ENCODE results near the gene SLC22A2.
A peak's percentile ranks its signal among the peaks of the same experiment; 100 is the strongest.
"Not testable (repeated sequence)": the region's sequence is repeated elsewhere in the genome, so short reads cannot be mapped to it uniquely, and the experiment has no call there.

SLC22A2 gene

DNA sequence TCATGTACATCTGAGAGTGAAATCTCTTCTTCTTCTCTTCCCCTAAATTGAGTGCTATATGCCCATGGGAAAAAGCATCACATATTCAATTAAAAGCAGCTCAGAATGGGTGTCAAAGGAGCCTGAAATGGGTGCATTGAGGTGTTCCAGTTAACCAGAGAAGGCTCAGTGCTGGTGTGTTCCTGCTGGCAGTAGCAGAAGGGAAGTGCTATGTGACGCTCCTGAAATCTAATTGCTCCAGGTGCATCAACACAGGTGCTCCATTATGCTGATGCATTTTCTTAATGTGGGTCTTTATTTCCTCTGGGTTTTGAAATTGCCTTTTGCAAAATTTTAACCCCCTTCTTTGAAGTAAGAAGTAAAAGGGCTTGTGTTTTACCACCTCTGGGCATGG lies 17.9 kb downstream of the SLC22A2 start:
- FAIRE-seq, result no peak

DNA sequence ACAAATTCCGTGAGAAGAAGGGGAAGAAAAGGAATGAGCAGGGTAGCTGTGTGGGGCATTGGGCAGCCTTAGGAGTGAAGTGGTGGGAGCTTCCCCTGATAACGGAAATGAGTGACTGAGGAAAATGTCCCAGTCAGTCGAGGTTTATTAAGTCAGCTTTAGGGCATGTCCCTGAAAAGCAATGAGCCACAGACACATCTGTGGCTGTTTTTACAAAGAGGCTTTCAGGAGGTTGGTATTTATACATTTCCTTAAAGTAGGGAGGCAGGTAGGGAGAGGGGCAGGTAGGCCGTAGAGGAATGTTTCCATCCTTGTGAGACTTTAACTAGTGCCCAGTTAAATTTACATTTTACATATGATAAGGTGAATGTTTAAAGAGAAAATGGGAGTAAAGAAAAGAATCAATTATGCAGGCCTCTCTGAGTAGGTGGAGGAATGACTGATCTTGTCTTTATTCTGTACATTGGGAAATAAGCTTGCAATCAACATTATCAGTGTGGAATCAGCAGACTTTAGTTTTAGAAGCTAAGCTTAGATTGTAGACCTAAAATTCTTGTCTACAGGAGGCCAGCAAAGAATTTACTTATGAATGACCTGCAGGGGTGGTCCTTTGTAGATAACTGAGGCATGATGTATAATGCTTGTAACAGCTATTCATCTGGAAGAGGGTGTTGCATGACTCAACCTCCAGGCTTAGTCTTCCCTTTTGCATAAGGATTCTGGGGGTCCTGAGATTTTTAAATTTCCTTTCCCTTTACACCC lies 18.5 kb downstream of the SLC22A2 start:
- no peak for FAIRE-seq

DNA sequence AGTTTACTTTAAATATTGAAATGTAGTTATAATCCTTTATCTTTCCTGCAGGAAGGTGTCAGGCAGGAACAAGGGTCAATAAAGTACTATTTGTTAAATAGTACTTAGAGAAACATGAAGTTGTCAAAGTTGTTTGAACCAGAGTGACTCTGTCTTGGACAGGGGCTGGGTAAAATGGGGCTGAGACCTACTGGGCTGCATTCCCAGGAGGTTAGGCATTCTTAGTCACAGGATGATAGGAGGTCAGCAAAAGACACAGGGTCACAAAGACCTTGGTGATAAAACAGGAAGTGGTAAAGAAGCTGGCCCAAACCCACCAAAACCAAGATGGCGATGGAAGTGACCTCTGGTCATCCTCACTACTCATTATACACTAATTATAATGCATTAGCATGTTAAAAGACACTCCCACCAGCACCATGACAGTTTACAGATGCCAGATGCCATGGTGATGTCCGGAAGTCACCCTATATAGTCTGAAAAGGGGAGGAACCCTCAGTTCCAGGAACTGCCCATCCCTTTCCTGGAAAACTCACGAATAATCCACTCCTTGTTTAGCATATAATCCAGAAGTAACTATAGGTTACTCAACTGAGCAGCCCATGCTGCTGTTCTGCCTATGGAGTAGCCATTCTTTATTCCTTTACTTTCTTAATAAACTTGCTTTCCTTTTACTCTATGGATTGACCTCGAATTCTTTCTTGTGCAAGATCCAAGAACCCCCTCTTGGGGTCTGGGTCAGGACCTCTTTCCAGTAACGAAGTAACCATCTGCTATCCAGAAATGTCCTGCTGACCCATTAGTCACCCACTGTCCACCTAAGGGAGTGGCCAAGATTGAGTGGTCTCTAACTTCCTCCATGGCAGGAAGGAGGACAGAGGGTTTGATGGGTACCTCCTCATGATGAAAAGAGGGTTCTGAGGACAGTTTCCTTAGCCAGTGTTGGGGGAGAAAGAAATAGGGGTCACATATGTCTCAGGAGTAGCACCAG lies 19.6 kb downstream of the SLC22A2 start:
- no peak for FAIRE-seq

DNA sequence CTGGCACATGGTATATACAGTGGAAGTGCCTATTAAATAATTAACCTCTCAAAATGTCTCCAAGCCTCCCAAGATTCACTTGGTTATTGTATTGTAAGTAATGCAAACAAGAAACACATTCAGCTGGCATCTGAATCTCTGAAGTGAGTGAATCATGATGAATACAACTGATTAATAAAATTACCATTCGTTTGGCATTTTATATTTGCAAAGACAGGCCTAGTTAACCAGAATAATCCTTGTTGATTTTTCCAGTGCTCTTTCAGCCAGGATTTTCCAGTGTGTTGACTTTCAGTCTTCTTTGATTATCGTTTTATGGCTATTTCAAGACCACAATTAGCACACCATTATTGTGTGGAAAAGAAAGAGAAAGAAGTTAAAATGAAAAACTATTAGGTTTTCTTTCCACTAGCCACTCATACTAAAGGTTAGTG lies 20.3 kb downstream of the SLC22A2 start:
- no peak for FAIRE-seq

DNA sequence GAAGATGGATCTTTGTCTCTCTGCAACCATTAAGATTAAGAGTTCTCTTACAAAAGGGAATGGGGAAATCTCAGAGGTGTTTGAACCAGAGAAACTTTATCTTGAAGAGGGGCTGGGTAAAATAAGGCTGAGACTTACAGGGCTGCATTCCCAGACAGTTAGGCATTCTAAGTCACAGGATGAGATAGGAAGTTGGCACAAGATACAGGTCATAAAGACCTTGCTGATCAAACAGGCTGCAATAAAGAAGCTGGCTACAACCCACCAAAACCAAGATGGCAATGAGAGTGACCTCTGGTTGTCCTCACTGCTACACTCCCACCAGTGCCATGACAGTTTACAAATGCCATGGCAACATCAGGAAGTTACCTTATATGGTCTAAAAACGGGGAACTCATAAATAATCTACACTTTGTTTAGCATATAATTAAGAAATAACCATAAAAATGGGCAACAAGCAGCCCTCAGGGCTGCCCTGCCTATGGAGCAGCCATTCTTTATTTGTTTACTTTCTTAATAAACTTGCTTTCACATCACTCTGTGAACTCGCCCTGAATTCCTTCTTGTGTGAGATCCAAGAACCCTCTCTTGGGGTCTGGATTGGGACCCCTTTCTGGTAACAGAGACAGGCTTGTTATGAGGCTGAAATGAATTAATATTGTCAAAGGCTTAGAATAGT lies 20.9 kb downstream of the SLC22A2 start:
- not testable (repeated sequence) for FAIRE-seq

DNA sequence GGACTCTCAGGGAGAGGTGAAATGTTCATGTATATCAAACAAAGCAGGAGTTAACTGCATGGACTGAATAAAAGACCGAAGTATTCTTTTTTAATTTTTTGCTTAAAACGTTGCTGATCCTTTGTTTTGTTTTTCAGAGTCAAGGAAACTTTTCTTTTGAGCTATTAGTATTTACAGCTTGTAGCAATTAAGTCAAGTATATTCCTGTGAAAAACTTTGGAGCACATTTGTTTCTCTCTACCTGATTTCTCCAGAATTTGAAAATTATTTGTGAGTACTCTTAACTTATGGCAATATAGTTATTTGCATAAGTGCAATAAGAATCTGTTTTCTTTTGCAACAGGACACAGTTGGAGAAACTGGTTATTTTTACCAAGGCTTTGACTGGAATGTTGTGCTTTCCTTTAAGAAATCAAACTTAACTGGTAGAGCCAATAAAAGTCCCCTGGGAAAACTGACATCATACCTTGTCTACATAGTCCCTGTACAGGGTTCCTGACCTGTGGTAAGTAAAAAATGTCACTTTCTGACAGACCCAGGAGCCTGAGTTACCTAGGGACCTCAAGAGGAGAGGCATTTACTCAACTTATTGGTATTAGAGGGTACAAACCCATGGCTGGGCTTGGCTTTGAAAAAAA lies 22.3 kb downstream of the SLC22A2 start:
- not testable (repeated sequence) for FAIRE-seq

DNA sequence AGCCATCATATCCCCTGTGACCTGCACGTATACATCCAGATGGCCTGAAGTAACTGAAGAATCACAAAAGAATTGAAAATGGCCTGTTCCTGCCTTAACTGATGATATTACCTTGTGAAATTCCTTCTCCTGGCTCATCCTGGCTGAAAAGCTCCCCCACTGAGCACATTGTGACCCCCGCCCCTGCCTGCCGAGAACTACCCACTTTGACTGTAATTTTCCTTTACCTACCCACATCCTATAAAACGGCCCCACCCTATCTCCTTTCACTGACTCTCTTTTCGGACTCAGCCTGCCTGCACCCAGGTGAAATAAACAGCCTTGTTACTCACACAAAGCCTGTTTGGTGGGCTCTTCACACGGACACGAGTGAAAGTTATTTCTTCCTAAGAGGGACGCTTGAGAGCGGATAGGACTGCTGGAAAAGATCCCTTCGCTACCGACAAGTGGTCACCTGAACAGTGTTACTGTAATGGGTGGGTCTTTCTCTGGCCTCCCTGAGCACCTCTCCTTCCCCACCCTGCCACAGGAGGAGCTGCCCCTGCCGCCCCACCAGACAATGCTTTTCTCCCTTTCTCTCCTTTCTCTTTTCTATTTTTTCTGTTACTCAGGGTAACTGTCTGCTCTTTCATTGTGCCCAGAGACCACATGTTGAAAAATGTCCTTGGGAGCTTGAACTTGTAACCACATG lies 24.5 kb downstream of the SLC22A2 start:
- not testable (repeated sequence) for FAIRE-seq

DNA sequence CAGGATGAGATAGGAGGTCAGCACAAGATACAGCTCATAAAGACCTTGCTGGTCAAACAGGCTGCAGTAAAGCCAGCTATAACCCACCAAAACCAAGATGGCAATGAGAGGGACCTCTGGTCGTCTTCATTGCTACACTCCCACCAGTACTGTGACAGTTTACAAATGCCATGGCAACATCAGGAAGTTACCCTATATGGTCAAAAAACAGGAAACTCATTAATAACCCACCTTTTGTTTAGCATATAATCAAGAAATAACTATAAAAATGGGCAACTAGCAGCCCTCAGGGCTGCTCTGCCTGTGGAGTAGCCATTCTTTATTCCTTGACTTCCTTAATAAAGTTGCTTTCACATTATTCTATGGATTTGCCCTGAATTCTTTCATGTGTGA lies 30.9 kb downstream of the SLC22A2 start:
- FAIRE-seq, result no peak

DNA sequence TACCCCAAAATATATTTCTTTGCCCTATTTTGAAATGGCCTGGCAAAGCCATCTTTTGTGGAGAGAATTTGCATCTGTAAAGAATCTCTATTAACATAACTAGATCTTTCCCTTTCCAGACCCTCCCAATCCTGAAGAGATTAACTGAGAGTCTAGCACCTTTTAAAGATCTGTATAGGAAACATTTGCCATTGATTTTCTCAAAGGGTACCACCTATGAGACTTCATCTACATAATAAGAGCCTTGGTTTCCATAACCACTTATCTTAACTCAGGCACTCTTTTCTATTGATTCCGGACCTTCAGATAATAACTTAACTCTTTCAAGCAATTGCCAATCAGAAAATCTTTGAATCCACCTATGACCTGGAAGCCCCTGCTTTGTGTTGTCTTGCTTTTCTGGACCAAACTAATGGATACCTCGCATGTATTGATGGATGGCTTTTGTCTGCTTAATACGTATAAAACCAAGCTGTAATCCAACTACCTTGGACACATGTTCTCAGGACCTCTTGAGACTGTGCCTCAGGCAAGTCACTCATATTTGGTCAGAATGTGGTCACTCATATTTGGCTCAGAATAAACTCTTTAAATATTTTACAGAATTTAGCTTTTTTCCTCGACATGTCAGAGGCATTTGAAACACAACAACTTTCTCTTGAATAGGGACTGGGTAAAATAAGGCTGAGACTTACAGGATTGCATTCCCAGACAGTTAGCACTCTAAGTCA lies 31.4 kb downstream of the SLC22A2 start:
- no peak for FAIRE-seq

DNA sequence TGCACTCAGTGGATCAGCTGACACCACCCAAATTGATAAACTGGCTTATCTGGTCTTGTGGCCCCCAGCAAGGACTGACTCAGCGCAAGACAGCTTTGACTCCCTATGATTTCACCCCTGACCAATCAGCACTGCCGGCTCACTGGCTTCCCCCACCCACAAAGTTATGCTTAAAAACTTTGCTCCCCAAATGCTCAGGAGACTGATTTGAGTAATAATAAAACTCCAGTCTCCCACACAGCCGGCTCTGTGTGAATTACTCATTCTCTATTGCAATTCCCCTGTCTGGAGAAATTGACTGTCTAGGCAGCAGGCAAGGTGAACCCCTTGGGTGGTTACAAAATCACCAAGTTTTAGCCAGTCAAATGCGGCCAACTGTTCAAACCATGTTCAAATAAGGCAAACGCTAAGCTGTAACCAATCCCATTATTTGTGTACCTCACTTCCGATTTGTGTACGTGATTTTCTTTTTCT lies 32.5 kb downstream of the SLC22A2 start:
- FAIRE-seq, result no peak

DNA sequence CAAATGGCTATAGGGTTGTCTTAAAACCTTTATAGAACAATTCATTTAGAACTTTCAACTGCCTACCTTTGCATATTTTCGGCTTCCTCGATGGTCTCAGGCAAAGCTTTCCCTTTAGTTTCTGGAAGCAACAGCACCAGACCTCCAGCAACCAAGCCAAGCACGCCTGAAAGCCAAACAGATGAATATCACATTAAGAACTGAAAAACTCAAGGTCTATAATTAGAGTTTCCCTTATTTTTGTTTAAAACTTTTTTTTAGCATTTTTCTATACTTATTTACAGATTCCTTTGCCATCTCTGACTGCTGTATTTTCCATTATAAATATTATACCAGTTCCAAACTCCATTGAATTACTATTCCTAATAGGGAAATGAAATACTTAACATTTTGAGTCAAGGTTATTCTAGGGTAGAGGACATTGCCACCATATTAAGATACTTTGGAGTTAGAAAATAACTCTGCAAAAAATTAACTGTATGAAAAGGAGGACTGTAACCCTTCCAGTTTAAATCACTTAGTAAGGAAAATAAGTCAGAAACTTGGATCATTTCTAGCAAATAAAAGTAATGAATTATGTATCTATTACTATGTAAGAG lies 33.9 kb downstream of the SLC22A2 start:
- FAIRE-seq, result peak; percentile 41

DNA sequence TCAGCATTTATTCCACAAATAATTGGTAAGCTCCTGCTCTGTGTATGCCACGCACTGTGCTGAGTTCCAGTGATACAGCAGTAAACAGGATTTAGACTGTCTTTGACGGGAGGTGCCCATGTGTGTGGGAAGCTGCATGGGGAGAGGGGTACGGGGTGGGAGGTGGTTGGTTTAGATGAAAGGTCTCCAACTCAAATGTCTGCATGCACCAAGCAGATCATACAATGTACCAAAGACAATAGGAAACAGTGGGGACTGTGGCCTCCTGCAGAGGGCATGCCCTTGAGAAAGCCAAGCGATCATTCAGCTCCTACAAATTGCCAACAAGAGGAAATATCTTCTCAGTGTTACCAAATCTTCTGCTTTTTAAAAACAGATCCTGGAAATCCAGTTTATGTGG lies 36.1 kb downstream of the SLC22A2 start:
- FAIRE-seq, result no peak

DNA sequence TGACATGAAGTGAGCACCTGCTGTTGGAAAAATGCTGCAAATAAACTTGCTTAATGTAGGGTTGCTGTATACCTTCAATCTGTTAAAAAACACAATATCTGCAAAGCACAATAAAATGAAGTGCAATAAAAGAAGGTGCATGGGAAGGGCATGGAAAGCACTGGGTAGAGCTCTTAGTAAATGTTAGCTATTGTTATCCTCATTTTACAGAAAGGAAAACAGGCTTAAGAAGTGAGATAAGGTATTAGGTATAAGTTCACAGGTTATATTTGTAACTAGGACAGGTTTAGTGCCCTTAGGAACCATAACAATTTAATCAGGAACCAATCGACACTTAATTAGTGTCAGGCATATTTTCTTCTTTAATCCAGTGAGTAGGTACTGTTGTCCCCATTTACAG lies 36.7 kb downstream of the SLC22A2 start:
- FAIRE-seq, result no peak

DNA sequence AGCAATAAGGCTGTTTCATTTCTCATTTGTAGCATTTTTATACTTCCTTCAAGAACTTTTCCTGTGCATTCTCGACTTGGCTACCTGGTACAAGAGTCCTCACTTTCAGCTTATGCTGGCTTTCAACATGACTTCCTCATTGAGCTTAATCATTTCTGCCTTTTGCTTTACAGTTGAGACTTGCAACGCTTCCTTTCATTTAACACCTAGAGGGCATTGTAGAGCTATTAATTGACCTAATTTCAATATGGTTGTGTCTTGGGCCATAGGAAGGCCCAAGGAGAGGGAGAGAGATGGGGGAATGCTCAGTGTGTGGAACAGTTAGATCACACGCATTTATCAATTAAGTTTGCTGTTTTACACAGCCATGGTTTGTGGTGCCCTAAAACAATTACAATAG lies 37.2 kb downstream of the SLC22A2 start:
- no peak for FAIRE-seq

DNA sequence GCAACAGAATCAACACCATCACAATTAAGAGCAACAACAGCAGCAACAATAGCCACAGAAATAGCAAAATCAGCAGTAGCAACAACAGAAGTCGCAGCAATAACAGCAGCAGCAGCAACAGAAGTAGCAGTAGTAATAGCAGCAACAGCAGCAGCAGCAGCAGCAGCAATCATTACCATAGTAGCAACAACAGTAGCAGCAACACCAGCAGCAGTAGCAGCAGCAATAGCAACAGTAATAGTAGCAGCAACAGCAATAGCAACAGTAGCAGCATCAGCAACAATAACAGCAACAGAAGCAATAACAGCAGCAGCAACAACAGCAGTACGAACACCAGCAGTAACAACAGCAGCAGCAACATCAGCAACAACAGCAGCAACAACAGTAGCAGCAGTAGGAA lies 39.8 kb downstream of the SLC22A2 start:
- FAIRE-seq, result no peak

DNA sequence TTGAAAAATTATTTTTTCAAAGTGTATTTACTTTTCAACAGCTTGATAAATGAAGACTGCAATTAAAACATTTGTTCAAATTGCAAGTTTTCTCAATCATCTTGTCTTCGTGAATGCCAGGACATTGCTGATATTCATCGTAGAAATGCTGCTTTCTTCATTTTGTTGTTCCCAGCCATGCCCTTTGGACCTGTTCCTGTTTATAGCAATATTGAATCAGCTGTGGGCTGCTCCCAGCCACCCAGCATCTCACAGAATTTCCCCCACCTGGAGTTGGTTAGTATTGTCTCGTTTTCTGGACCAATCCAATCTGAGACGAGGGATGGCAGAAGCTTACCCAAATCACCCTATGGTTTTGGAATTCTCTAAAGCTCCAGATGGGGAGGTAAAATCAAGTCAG lies 40.8 kb downstream of the SLC22A2 start:
- FAIRE-seq, result no peak

DNA sequence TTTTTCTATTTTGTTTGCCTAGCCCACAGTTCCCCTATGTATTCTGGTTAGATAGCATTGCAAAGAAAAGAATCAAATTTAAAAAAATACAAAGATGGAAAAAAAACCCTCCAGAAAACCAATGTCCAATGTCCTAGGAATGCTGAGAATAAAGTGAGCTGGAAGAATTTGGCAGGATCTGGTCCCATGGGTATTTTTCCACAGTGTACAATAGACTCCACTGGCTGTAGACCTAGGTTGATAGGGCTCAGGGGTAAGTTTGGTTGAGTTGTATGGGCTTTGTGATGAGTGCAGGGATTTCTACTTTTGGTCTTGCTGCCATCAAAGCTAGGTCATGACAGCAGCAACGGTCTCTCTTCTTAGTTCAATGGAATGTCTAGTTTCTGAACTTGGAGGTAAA lies 41.5 kb downstream of the SLC22A2 start:
- no peak for FAIRE-seq

DNA sequence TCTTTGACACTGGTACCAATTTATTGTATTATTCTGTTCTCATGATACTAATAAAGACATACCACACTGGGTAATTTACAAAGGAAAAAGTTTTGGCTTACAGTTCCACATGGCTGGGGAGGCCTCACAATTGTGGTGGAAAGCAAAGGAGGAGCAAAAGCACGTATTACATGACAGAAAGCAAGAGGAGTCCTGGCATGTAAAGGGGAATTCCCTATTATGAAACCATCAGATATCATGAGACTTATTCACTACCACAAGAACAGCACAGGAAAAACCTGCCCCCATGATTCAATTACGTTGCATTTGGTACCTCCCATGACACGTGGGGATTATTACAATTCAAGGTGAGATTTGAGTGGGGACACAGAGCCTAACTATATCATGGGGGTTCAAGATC lies 43.4 kb downstream of the SLC22A2 start:
- no peak for FAIRE-seq

DNA sequence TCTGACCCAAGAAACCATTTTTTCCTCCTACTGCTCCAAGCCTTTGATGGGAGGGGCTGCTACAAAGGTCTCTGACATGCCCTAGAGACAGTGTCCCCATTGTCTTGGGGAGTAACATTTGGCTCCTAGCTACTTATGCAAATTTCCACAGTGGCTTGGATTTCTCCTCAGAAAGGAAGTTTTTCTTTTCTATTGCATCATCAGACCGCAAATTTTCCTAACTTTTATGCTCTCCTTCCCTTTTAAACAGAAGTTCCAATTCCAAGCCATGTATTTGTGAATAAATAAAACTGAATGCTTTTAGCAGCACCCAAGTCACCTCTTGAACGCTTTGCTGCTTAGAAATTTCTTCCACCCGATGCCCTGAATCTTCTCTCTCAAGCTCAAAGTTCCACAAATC lies 51.0 kb downstream of the SLC22A2 start:
- no peak for FAIRE-seq

DNA sequence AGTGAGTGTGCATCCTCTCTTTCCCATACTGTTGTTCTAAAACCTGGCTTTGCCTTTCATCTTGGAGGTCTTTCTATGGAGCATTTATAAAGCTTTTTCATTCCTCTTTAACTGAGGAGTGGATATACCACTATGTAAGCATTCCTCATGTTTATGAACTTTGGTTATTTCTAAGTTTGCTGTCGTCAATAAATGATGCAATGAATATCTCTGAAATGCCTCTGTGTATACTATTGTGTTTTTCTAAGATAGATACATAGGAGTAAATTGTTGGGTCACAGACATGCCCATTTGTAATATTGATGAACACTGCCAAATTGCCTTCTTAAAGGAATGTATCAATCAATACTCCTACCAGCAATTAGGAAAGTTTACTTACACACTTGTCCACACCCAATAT lies 53.9 kb downstream of the SLC22A2 start:
- FAIRE-seq, result no peak

DNA sequence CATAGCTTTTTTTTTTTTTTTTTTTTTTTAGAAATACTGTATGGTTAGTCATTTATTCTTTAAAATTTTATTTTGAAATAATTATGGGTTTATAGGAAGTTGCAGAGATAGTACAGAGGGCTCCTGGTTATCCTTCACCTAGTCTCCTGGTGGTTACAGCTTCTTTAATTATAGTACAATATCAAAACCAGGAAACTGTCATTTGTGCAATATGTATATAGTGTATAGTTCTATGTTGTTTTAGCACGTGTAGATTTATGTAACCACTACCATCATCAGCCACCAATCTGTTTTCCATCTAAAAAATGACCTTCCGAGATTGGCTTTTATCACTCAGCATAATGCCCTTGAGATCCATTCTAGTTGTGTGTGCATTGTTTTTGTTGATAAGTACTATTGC lies 54.7 kb downstream of the SLC22A2 start:
- FAIRE-seq, result no peak
